ENCODE measurements around the gene PLEKHA5.
"Not testable (repeated sequence)": the region's sequence is repeated elsewhere in the genome, so short reads cannot be mapped to it uniquely, and the experiment has no call there.

PLEKHA5 gene

DNA sequence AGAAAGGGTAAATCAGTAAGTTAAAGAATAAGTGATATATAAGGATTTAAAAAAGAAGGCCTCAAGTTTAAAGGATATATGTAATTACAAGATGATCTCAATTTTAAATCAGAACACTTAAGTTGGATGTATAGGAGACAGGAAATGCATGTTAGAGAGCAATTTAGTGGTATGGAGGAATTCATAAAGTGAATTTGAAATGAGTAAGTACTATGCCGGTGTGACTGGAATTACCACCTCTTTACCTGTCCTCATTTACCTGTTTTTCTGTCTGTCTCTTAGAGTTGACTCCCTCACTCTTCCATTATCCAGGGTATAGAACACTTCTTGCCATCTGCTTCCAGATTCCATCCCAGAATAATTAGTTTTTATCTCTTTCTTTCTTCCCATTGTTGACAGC lies 73.5 kb downstream of the PLEKHA5 start:
- no peak for DNase-seq

DNA sequence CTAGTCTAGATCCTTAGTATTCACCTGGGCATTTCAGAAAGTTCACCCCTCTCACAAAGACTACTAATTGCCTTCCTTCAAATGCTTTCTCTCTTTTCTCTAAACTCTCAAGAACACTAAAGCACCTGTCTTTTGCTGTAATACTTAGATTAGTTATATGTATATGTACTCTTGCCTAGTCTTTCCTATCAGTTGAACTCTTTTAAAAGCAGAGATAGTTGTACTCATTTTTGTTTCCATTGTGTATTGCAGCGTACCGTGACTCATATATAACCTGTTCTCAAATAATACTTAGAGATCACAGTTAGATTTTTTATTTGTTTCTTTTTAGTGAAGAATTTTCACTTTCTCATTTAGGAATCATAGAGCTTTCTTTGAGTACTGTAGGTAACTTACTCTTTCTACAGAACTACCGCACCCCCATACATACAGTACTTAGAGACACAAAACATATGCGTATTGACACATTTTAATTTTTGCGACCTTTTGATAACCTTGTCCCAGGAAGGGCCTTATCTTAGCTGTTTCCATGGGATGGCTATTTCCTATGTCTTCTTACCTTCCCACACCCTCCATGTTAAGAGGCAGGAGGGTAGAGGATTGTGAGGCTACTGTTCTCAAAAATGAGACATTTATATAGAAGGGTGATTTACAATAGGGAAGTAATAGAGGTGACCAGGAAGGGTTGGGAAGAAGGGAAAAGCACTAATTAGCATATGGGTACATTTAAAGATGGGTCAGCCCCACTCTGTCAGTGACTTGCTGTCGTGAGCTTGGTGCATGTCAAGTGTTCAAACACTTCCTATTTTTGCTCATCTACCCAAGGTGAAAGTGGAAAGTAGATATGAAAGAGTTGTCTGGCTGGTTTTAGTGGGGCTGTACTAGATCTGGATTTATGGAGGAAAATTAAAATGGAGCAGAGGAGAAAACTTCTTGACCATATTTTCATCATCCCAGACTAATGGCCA lies 74.3 kb downstream of the PLEKHA5 start:
- no peak for DNase-seq

DNA sequence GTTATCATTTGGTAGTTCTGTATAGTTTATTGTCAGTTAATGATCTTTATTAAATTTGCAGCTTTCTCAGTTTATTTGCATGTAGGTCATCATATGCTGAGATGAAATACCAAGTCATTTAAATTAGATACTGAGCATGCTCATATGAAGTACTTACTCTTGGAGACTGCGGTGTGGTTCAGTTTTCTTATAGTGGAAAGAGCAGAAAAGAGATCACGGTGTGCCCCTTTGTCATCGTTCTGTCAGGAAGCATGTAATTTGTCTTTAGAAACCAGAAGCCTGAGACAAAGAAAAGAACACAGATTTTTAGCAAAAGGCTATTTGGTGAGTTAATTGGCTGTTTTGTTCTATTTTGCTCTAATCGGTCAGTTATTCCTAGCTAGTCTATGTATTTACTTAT lies 75.6 kb downstream of the PLEKHA5 start:
- no peak for DNase-seq

DNA sequence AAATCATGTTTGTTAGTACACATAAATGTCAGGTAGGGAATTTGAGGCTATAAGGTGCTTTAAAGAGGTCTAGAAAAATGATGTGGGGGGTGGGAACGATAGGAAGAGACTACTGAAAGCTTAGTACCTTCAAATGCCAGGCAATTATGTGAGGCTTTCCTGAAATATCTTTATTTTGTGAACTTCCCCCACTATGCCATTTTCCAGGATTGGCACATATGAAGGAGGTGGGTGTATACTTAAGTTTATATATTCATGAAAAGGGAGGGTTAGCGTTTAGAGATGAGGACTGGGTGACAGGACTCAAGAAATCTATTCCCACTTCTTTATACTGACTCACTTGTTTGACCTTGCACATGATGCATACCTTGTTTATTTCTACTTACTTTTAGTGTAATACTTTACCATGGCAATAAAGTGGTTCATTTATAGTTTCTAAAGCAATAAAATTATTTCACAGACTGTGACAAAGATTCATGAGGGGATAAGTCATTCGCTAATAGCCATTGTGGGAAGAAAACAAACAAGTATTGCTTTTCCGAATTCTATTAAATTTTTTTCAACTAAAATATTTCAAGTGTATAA lies 77.1 kb downstream of the PLEKHA5 start:
- DNase-seq = no peak

DNA sequence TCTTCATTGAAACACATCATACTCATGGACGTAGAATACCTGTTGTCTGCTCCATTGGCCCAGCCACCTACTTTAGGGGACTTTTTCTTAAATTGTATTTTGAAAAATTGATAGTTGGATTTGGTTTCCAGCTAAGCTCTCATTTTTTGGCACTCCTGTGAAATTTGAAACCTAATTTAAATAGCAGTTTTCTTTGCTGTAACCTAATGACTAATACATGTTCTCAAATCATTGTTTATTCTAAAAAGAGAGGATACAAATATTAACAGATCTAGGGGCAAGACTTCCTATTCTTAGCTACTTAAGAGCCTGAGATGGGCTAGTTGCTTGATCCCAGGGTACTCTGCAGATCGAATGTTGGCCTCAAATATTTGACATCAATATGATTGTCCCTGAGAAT lies 78.9 kb downstream of the PLEKHA5 start:
- DNase-seq = no peak

DNA sequence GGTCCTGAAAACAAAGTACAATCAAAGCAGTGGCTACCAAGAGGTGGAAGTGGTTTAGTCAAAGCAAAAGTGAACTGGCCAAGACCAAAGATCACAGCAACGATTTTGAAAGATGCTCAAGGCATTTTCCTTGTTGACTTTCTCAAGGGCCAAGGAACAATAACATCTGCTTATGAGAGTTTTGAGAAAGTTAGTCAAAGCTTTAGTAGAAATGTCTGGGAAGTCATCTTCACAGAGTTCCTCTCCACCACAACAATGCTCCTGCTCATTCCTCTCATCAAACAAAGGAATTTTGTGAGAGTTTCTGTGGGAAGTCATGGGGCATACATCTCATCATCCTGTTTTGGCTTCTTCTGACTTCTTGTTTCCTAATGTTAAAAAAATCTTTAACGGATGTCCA lies 80.1 kb downstream of the PLEKHA5 start:
- no peak for DNase-seq

DNA sequence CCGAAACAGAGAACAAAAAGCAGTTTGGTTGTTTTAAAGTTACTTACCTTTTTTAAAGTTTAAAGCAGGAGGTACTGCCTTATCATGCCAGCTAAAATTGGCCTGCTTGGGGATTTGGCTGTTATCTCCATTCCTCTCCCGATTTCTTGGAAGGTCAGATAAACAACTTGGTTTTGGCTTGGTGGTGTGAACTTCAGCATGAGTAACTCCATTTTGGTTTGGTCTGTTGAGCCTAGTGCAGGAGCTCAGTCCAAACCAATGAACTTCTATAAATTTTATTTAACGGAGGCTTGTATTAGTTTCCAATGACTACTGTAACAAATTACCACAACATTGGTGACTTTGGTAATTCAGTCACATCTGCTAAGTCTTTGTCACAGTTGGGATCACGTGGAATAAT lies 82.3 kb downstream of the PLEKHA5 start:
- no peak for DNase-seq

DNA sequence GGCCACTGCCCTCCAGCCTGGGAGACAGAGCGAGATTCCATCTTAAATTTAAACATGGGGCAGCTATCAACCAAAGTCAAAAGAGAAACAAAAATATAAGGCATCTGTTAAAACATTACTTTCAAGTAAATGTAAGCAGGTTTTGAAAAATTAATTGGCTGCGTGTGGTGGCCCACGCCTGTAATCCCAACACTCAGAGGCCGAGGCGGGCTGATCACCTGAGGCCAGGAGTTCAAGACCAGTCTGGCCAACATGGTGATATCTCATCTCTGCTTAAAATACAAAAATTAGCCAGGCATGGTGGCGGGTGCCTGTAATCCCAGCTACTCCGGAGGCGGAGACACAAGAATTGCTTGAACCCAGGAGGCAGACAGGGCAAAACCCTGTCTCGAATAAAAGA lies 82.7 kb downstream of the PLEKHA5 start:
- DNase-seq = no peak

DNA sequence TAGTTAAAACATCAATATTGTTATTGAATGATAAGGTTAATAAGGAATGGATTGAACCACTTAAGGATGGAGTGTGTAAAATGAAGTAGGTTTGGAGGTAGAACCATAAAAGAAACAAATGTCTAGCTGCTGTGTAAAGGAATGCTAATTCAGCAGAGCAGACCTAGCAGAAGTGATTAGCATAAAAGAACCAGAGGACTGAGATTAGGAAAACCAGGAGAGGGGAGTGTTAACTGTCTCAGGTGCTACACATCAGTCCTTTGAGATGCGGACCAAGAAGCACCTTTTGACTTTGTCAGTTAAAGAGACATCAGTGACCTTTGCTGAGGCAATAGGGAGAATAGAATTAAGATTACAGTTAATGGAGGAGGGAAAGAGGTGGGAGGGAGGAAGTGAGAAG lies 84.5 kb downstream of the PLEKHA5 start:
- no peak for DNase-seq

DNA sequence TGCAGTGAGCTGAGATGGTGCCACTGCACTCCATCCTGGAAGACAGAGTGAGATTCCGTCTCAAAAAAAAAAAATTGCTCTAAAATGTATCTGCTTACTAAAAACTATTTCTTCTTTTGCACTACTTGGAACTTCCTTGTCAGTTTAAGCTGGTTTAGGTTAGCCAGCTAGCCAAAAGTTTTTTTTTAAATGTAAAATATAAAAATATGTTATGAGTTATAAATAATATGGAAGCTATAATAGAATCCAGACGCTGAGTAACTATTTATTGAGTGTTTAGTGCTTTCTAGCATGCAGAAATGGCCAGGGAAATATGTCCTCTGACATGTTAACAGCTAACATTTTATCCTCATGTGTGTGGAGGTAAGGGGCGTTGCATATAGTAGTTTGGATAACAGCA lies 85.6 kb downstream of the PLEKHA5 start:
- DNase-seq = no peak

DNA sequence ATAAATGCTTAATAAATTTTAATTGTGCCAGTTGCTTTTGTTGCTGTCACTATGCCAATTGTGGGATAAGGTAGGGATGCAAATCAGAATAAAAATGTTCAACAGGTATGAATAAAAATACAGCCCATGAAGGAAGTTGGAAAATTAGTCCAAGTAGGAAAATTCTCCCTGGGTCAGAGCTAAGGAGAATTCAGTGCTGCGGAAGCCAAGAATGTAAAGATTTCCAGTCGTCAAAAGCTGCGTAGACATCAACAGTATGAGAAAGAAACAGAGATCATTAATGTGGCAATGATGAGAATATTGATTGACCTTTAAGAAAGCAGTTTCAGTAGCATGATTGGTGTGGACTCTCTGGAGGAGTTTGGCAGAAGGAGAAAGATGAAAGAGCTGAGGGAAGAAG lies 87.9 kb downstream of the PLEKHA5 start:
- DNase-seq = no peak

DNA sequence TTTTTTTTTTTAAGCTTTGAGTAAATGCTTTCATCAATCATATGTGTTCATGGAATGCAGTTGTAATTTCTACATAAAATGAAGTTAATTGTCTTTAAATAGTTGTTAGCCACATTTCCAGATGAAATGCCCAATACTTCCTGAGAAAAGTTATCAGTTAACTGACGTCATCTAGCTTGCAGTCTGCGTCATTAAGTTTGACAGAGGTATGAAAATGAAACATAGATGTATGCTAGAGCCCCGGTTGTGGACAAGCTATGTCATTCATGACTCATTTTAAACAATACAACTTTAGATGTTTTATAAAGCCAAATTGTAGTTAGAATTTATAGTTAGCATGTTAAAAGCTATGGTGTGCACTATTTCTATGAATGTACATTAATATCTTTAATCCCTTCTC lies 90.7 kb downstream of the PLEKHA5 start:
- DNase-seq = no peak

DNA sequence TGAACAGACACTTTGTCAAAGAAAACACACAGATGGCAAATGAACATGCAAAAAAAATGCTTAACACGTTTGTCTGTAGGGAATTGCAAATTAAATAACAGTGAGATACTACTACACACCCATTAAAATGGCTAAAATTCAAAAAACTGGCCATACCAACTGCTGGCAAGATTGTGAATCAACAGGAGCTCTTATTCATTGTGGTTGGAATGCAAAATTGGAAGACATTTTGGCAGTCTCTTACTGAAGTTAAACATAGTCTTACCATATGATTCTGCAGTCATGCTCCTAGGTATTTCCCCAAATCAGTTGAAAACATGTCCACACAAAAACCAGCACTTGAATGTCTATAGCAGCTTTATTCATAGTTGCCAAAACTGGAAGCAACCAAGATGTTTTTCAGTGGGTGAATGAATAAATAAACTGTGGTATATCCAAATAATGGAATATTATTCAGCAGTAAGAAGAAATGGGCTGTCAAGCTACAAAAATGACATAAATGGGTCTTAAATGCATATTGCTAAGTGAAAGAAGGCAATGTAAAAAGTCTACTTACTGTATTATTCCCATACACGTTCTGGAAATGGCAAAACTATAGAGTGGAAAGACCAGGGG lies 91.4 kb downstream of the PLEKHA5 start:
- DNase-seq = no peak

DNA sequence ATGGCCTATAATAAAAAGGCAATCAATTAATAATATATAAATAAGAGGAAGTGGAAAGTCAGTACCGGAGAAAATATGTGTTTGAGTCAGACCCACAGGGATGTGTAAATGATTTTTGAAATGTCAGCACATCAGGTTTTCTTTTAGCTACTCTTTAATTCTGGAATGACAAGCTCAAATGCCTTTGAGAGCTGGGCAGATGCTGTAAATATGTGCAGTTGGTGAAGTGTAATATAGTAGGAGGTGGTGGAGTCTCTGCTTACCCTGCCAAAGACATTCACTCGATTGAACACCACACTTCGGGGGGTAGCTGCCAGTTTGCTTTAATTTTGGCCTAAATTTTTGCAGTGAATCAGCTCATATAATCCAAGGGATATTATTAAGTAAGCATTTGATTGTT lies 93.0 kb downstream of the PLEKHA5 start:
- DNase-seq = no peak

DNA sequence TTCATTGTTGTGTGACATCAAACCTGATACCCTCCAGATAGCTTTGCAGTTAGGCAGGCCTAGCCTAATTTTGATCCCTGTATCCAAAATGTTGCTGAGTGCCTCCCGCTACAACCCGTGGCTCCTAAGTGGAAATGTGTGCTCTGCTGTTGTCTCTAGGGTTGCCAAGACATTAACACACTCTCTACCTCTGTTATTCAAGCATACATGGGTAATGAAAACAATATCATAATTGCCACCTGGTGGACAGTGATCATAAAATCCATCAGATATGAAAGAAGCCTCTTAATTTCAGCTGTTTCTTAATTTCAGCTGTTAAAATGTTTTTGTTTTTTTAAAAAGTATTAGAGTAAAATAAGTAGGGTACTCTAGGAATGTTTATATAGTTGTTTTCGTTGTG lies 93.5 kb downstream of the PLEKHA5 start:
- DNase-seq = no peak

DNA sequence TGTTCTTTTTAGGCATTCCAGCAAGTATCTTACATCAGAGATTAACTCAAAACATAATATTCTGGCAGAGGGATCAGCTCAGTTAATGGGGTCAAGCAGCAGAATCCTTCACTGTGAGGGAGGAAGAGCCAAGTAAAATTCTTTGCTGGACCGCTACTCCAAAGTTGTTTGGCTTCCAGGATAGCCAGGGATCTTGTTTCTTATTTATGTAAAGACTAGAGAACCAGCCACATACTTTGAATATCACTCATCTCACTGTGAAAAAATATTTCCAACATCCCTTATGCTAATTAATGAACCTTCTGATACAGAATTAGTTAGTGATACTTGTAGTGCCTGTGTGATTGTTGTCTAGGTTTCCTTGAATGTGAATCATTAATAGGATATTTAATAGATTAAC lies 94.2 kb downstream of the PLEKHA5 start:
- no peak for DNase-seq

DNA sequence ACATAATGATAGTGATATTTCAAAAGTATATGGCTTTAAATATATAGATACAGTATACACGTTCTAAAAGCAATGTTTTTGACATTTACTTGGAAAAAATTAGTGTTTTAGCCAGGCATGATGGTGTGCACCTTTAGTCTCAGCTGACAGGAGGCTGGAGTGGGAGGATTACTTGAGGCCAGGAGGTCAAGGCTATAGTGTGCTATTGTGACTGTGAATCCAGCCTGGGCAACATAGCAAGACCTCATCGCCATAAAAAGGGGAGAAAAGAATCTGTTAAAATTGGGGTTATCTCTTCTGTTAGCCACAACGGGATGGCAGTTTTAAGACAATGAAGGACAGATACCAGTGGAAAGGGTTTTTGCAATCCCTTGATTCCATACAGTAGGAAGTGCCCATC lies 95.2 kb downstream of the PLEKHA5 start:
- DNase-seq = no peak

DNA sequence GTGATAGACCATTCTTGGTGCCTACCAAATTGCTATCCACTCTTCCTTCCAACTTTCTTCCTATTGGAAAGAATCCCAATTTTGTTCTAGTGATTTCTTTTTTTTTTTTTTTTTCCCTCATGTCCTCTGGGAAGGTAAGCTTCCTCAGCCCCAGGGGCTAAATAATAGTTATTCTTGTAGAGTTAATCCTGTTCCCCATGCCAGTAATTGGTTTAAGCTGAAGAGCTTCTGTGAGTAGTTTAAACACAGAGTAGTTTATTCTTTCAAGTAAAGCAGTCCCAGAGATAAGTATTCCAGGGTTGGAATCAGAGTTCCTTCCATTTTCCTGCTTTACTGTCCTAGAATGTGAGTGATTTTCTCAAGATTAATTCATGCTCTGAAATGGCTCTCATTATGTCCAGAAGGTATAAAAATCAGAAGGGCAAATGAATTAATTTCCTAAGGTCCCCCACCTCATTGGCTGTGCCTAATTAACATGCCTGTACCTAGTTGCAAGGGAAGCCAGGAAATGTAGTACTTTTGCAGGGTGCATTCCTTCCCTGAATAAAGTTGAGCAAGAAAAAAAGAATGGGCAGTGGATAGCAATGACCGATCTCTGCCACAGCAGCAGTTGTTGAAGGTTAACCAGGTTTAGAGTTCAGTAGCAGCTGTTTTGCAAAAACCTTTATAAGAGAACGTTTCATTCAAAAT lies 97.8 kb downstream of the PLEKHA5 start:
- DNase-seq = no peak

DNA sequence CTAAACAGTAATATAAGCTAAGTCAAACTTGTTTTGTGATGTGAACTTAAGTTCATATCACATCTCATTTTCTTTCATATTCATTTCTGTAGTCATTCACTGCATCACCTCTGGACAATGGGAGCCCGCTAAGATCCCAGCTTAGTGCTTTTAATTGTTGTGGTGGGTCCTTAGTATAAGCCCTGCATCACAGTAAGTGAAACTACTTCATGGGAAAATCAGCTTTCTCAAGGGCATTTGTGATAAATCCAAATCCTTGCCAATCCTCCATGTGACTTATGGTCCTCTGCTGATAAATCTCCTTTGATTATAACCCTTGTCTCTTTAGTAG lies 98.3 kb downstream of the PLEKHA5 start:
- DNase-seq = no peak

DNA sequence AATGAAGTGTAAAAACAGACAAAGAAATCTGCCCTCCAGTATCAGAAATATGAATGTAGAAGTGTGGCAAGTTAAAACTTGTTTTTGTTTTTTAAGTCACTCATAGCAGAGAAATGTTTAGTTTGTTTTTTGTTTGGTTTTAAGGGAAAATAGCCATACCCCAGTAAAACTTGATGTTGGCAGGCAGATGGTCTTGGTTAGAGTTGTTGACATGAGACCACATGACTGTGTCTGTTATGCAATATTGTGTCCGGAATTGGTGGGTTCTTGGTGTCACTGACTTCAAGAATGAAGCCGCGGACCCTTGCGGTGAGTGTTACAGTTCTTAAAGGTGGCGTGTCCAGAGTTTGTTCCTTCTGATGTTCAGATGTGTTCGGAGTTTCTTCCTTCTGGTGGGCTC lies 99.5 kb downstream of the PLEKHA5 start:
- DNase-seq = not testable (repeated sequence)

DNA sequence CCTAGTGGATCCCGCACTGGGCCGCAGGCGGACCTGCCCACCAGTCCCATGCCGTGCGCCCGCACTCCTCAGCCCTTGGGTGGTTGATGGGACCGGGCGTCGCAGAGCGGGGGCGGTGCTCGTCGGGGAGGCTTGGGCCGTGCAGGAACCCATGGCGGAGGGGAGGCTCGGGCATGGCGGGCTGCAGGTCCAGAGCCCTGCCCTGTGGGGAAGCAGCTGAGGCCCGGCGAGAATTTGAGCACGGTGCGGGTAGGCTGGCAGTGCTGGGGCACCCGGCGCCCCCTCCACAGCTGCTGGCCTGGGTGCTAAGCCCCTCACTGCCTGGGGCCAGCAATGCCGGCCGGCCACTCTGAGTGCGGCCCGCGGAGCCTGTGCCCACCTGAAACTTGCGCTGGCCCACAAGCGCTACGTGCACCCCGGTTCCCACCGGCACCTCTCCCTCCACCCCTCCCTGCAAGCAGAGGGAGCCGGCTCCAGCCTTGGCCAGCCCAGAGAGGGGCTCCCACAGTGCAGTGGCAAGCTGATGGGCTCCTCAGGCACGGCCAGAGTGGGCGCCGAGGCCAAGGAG lies 100.8 kb downstream of the PLEKHA5 start:
- DNase-seq = no peak

DNA sequence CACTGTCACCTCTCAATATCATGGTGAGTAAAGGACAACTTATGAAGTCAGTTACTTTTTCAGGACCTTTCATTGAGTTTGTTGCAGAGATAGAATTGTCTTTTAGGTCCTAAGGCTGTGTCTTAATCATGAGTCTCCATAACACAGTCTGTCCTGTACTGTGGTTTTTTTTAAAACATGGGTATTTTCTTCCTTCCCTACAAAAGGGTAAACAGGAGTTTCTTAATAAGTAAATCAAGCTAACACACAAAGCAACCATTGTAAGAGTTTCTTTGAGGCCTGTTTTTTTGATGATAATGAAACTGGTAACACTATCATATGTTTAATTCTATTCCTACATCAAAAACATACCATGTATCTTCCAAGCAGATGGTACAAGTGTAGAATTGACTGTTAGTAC lies 101.4 kb downstream of the PLEKHA5 start:
- no peak for DNase-seq

DNA sequence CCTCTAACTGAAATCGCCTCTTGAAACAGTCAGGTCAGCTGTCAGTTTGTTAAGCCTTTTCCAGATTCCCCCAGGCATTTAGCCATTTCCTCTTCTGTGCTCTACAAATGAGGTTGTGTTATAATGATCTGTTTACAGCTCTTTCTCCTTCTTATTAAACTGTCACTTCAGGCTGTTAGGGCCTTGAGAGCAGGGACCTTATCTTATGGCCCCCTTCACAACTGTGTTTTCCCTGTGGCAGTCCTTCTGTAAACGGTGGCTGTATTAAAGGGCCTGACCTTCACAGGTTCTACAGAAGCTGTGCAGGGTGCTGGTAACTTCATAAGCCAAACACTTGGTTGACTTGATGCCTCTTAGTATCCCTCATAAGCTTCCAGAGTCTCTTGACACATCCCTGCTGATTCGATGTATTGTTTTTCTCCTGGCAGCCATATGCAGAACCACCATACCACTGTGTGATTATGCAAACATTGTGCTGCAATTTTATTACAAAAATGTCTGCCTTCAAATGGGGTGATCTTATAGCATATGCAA lies 104.7 kb downstream of the PLEKHA5 start:
- DNase-seq = no peak

Measured in left hindlimb (tissue), 1 donor.